ENCODE data around the gene ALDH16A1.

DNA sequence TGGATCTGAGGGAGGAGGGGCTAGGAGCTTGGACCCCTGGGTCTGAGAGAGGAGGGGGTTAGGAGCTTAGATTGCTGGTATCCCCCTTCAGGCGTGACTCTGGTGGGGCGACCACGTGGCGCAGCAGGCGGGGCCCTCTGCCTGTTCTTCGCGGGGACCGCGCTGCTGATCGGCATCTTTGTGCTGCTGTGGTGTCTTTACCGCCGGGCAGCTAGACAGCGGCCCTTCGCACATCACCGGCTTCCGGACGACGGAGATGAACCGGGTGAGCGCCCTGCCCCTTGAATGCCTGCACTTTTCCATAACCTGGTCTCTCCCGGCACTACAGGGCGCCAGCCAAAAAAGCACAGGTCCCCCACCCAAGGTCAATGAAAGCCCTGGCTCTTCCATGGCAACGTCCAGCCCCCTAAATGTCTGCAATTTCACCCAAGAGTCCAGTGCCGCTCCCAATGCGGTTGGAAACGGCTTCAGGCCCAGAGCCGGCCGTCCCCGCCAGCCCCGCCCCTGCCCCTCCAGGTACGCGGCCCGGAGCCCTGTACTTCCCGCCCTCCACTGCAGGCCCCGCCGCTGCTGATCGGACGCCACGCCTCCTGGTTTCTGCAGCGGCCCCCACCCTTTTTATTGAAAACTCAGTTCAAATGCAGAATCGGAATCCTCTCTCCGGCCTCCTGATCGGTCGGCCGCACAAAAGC, 25.0 kb upstream of the ALDH16A1 start:
- TF ChIP-seq GATA2 (IDR thresholded peaks at IDR 0.05; ENCODE audit: low read depth, low read length) (no peak), GATA3 (IDR thresholded peaks at IDR 0.05; ENCODE audit: low read depth, low read length) (no peak)

Measured in SH-SY5Y (cell line).